OCI-LY3 (cell line): ENCODE results near the gene ANKRD9.

ENCODE experiments used
- CTCF ChIP-seq: fragments of 200-600, 300-600 bp; sonication (generic); IDR thresholded peaks from 2 replicates; pipeline ENCODE4 v1.5.1; 2014; ENCODE audit warnings: antibody characterized with exemption, low read length, low read depth
- EZH2phosphoT487 ChIP-seq: fragments of 200-600 bp; shearing (Covaris generic); IDR thresholded peaks from 2 replicates; pipeline ENCODE4 v1.6.1; 2018; ENCODE audit warnings: antibody characterized with exemption, mixed run types, low read depth

GRCh38 chr14:102507081-102507856 is 2.3 kb downstream of the ANKRD9 start:
- TF ChIP-seq EZH2phosphoT487 (no peak), CTCF (no peak)
